Esophagus muscularis mucosa (tissue), 4 donors: ENCODE data around the gene CREBZF.

Source experiments
- EP300 ChIP-seq: sonication (generic); formaldehyde crosslinking; IDR thresholded peaks from one replicate; pipeline ENCODE4 v1.6.1; 2017; ENCODE audit warnings: antibody characterized with exemption
- POLR2A ChIP-seq: fragments of 450-650 bp; IDR thresholded peaks from one replicate; pipeline ENCODE4 v1.6.1; 2017; ENCODE audit warnings: antibody characterized with exemption, moderate library complexity, mild to moderate bottlenecking, low read depth
- POLR2AphosphoS5 ChIP-seq, 2 donors: sonication (generic); formaldehyde crosslinking; IDR thresholded peaks; one replicate each; pipeline ENCODE4 v1.6.1; 2017; ENCODE audit warnings: antibody characterized with exemption in 2 of 2
- TF ChIP-seq, protein P1 (sequence below), 3 experiments: fragments of 200-600 bp in 2 of 3; fragments of 450-650 bp in 1 of 3; sonication (generic) in 2 of 3; IDR thresholded peaks; one replicate each; pipeline ENCODE4 v1.5.1; 2017 to 2019; ENCODE audit warnings: antibody characterized with exemption in 3 of 3, mild to moderate bottlenecking in 2 of 3, moderate library complexity in 1 of 3

DNA sequence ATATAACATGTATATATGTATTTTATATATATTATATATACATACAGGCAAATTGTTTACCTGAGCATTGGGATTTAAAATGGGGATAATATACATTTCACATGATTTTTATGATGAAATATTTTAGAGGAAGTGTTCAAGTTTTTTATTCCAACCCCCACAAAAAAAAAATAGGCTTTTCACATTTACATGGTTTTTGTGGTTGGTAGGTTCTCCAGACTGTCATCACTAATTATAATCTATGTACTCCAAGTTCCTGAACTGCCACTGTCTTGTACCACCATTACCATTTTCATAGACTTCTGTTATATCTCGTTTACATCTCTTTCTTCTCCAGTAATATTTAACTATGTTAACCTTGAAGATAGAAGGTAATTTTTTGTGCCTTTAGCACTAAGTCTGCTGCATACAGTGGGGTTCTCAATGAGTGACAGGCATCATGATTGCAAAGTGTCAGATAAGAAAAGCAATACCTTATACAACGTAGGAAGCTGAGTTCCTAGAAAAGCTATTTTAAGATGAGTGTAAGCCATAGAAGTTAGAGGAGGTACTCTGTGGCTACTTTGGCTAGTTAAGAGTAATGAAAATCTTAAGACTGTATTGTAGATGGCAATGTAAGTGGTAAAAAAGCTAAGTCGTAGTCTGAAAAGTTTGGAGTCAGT is 12.0 kb downstream of the CREBZF start:
- TF ChIP-seq, protein P1, sequence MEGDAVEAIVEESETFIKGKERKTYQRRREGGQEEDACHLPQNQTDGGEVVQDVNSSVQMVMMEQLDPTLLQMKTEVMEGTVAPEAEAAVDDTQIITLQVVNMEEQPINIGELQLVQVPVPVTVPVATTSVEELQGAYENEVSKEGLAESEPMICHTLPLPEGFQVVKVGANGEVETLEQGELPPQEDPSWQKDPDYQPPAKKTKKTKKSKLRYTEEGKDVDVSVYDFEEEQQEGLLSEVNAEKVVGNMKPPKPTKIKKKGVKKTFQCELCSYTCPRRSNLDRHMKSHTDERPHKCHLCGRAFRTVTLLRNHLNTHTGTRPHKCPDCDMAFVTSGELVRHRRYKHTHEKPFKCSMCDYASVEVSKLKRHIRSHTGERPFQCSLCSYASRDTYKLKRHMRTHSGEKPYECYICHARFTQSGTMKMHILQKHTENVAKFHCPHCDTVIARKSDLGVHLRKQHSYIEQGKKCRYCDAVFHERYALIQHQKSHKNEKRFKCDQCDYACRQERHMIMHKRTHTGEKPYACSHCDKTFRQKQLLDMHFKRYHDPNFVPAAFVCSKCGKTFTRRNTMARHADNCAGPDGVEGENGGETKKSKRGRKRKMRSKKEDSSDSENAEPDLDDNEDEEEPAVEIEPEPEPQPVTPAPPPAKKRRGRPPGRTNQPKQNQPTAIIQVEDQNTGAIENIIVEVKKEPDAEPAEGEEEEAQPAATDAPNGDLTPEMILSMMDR (IDR thresholded peaks at IDR 0.05), result no peak
- TF ChIP-seq POLR2AphosphoS5 (IDR thresholded peaks at IDR 0.05), result no peak
- no peak for TF ChIP-seq POLR2A
- TF ChIP-seq EP300, result no peak
